B cell (primary cell): ENCODE data around the gene TAOK2. TPM values are rescaled to one million over a fixed set of nuclear protein-coding genes. Genes with fewer than 3 reads are reported as not detected.

Experiments used
- ATAC-seq: fragments of 200-7000 bp; cut with Tn5 transposase; one replicate; pipeline ENCODE4 v1.10.0; 2021; ENCODE audit warnings: low read depth, mild to moderate bottlenecking, moderate number of reproducible peaks, moderate library complexity
- CTCF ChIA-PET: fragments of 350-600 bp; sonication (Branson Sonifier 250); formaldehyde crosslinking; loops from one replicate; lab custom pipeline; 2021; ENCODE audit warnings: antibody characterized with exemption, inconsistent platforms; lab: Charles Lee
- POLR2A ChIA-PET: fragments of 350-600 bp; sonication (Branson Sonifier 250); formaldehyde crosslinking; loops from one replicate; lab custom pipeline; 2021; ENCODE audit warnings: antibody characterized with exemption; lab: Charles Lee
- DNase-seq: peaks from one replicate; pipeline ENCODE4 v3.0.0; 2013
- H2AFZ ChIP-seq: 2 replicates; pipeline ENCODE4 v1.6.1; 2012; ENCODE audit warnings: mild to moderate bottlenecking, low read depth, low read length; ENCODE audit not compliant: insufficient read depth, poor library complexity, severe bottlenecking
- H3K27ac ChIP-seq, 2 donors: 1 replicate in 1 of 2; 2 replicates in 1 of 2; pipeline ENCODE4 v1.5.1; 2012 to 2013; ENCODE audit warnings: low read length in 2 of 2, mild to moderate bottlenecking in 2 of 2, moderate library complexity in 1 of 2
- H3K27me3 ChIP-seq, 4 experiments: fragments of 200-600 bp in 1 of 4; sonication (generic) in 1 of 4; replicated peaks in 1 of 4; 1 replicate in 2 of 4; 2 replicates in 2 of 4; pipeline versions ENCODE4 v1.6.1 to v1.7.0; 2013 to 2016; ENCODE audit warnings: low read length in 3 of 4, mild to moderate bottlenecking in 2 of 4, mixed read lengths in 1 of 4, moderate library complexity in 1 of 4; ENCODE audit not compliant: insufficient read depth in 4 of 4, control insufficient read depth in 3 of 4; ENCODE audit errors: control extremely low read depth in 1 of 4
- H3K36me3 ChIP-seq, 2 experiments: replicated peaks in 1 of 2; 1 replicate in 1 of 2; 2 replicates in 1 of 2; pipeline versions ENCODE4 v1.6.1 to v1.7.1; 2013; ENCODE audit warnings: low read length in 1 of 2; ENCODE audit not compliant: insufficient read depth in 2 of 2, control insufficient read depth in 1 of 2; ENCODE audit errors: control extremely low read depth in 1 of 2, extremely low read depth in 1 of 2
- H3K4me1 ChIP-seq, 2 donors: fragments of 200-600 bp in 1 of 2; sonication (generic) in 1 of 2; 1 replicate in 1 of 2; 2 replicates in 1 of 2; pipeline versions ENCODE4 v1.5.1 to v1.6.1; 2013 to 2017; ENCODE audit warnings: low read length in 2 of 2; ENCODE audit not compliant: control insufficient read depth in 2 of 2, insufficient read depth in 2 of 2
- H3K4me2 ChIP-seq: replicated peaks from 2 replicates; pipeline ENCODE3; 2012; ENCODE audit warnings: mild to moderate bottlenecking, low read depth, low read length; ENCODE audit not compliant: poor library complexity, severe bottlenecking
- H3K4me3 ChIP-seq, 5 experiments: fragments of 200-600 bp in 1 of 5; sonication (generic) in 1 of 5; 1 replicate in 3 of 5; 2 replicates in 2 of 5; pipeline versions ENCODE4 v1.5.1 to v1.7.0; 2011 to 2016; ENCODE audit warnings: low read length in 4 of 5, mild to moderate bottlenecking in 4 of 5, low read depth in 2 of 5, control low read depth in 1 of 5, moderate library complexity in 1 of 5; ENCODE audit not compliant: insufficient read depth in 1 of 5; ENCODE audit errors: control extremely low read depth in 1 of 5, extremely low read depth in 1 of 5
- H3K79me2 ChIP-seq: fragments of 200-600 bp; sonication (generic); one replicate; pipeline ENCODE4 v1.6.0; 2016; ENCODE audit warnings: low read length; ENCODE audit not compliant: control insufficient read depth, insufficient read depth
- H3K9ac ChIP-seq: fragments of 200-600 bp; sonication (generic); 2 replicates; pipeline ENCODE4 v1.6.1; 2017; ENCODE audit warnings: mild to moderate bottlenecking, low read length, moderate library complexity
- H3K9me3 ChIP-seq, 3 donors: one replicate each; pipeline versions ENCODE4 v1.6.1 to v1.7.1; 2013; ENCODE audit warnings: low read length in 2 of 3; ENCODE audit not compliant: control insufficient read depth in 2 of 3, insufficient read depth in 1 of 3; ENCODE audit errors: control extremely low read depth in 1 of 3
- H4K20me1 ChIP-seq: 2 replicates; pipeline ENCODE4 v1.6.0; 2012; ENCODE audit warnings: mild to moderate bottlenecking, low read length; ENCODE audit not compliant: insufficient read depth, control insufficient read depth, poor library complexity, severe bottlenecking
- H3K27ac Mint-ChIP-seq: one replicate; pipeline ENCODE4 v1.8.0; 2021; ENCODE audit warnings: mixed read lengths
- H3K27me3 Mint-ChIP-seq: one replicate; pipeline ENCODE4 v1.8.0; 2021; ENCODE audit warnings: mixed read lengths
- H3K4me1 Mint-ChIP-seq: one replicate; pipeline ENCODE4 v1.8.0; 2021; ENCODE audit warnings: mixed read lengths
- H3K4me3 Mint-ChIP-seq: one replicate; pipeline ENCODE4 v1.8.0; 2021; ENCODE audit warnings: mixed read lengths
- H3K9me3 Mint-ChIP-seq: one replicate; pipeline ENCODE4 v1.8.0; 2022; ENCODE audit warnings: mixed read lengths; ENCODE audit not compliant: insufficient read depth
- CTCF ChIP-seq: fragments of 200-600 bp; IDR thresholded peaks from one replicate; pipeline ENCODE4 v1.8.0; 2022; ENCODE audit warnings: antibody characterized with exemption, mild to moderate bottlenecking
- EZH2 ChIP-seq: IDR thresholded peaks from 2 replicates; pipeline ENCODE4 v1.6.1; 2012; ENCODE audit warnings: borderline replicate concordance, low read depth, mild to moderate bottlenecking, moderate library complexity, low read length; ENCODE audit not compliant: insufficient read depth, poor library complexity, severe bottlenecking
- WGBS: methylation state at CpG from one replicate; pipeline ENCODE4 v1.1.5; 2013; ENCODE audit warnings: missing lambda C conversion rate; ENCODE audit not compliant: insufficient coverage; 5-methylcytosine and 5-hydroxymethylcytosine counted together
- intact Hi-C: fragments of 100-400 bp; cut with micrococcal nuclease; formaldehyde crosslinking; loops from one replicate; pipeline ENCODE4 v1.10.0; 2022
- polyA plus RNA-seq: library from polyadenylated mRNA; depleted of rRNA; stranded (reverse); fragments of >200 nt; gene quantifications from 2 replicates; pipeline ENCODE4 v1.2.3, GENCODE V29; 2012
- total RNA-seq, 2 donors: library from RNA; stranded (reverse); fragments of 120-200 nt in 1 of 2; gene quantifications; 1 replicate in 1 of 2; 2 replicates in 1 of 2; pipeline versions ENCODE4 v1.2.3 to v1.2.4, GENCODE V29; 2013 to 2022

TAOK2 gene
- total and polyA plus RNA-seq, 2 donors (not counting 1 experiment from before 2014, with no cell fraction given): 30.3 to 50.8 TPM

GRCh38 chr16:29975134-29975538 is 1.5 kb downstream of the TAOK2 start:
- Histone ChIP-seq H3K4me1 (peaks cover 31 to 38% of the 10 kb centered on the region in 2 donors), H3K4me3 (peak overlapping the region in 4 of 5 experiments; percentile 28 to 100 (median 99)), H3K27ac (peak overlapping the region in 1 of 2 donors; percentile 15), H3K79me2 (peaks cover 41% of the 10 kb centered on the region), H3K27me3 (no peaks in the 10 kb centered on the region), H3K4me2 (peak overlapping the region; percentile 98), H3K9ac (peak overlapping the region; percentile 90), H2AFZ (peak overlapping the region; percentile 99), H3K9me3 (no peaks in the 10 kb centered on the region), H4K20me1 (peaks cover 16% of the 10 kb centered on the region), H3K36me3 (peaks cover 2 to 26% of the 10 kb centered on the region in 2 experiments)
- ATAC-seq (no peak), DNase-seq (no peak)
- no peaks in the 10 kb centered on the region for H3K27me3 Mint-ChIP-seq
- POLR2A ChIA-PET: no interaction called here
- TF ChIP-seq EZH2: no peak
- TF ChIP-seq CTCF: no peak
- CTCF ChIA-PET: interaction anchor here (0.6 to 1.3 kb wide), 5 partner anchors 10 to 284 kb away, joined by 3 to 4 read pairs (median 3); partner anchors contain the start of gene TMEM219
- intact Hi-C loops: no loop called here
- no peaks in the 10 kb centered on the region for H3K9me3 Mint-ChIP-seq
- peak overlapping the region; percentile 54 for H3K27ac Mint-ChIP-seq
- peak overlapping the region; percentile 95 for H3K4me3 Mint-ChIP-seq
- 76% methylated on average over 4 of the region's 5 CpGs for WGBS
- H3K4me1 Mint-ChIP-seq: peaks cover 36% of the 10 kb centered on the region

GRCh38 chr16:29975811-29976511 is 2.3 kb downstream of the TAOK2 start:
- H4K20me1 ChIP-seq: peaks cover 16% of the 10 kb centered on the region
- Mint-ChIP-seq H3K9me3 (no peaks in the 10 kb centered on the region), H3K4me3 (peak overlapping the region; percentile 95), H3K27ac (peak overlapping the region; percentile 50), H3K27me3 (no peaks in the 10 kb centered on the region), H3K4me1 (peaks cover 36% of the 10 kb centered on the region)
- no peak overlapping the region for H2AFZ ChIP-seq
- WGBS: 17% methylated on average over 6 of the region's 6 CpGs
- TF ChIP-seq CTCF (no peak), EZH2 (no peak)
- peaks cover 31 to 38% of the 10 kb centered on the region in 2 donors for H3K4me1 ChIP-seq
- H3K4me2 ChIP-seq: peak overlapping the region; percentile 98
- ChIA-PET POLR2A (no interaction called here), CTCF (interaction anchor here (0.6 to 1.3 kb wide), 4 partner anchors 10 to 285 kb away, joined by 3 to 4 read pairs (median 4); no protein-coding TSS in a partner anchor)
- ATAC-seq (no peak), DNase-seq (no peak)
- peak overlapping the region in 1 of 2 donors; percentile 15 for H3K27ac ChIP-seq
- H3K9me3 ChIP-seq: no peaks in the 10 kb centered on the region
- H3K79me2 ChIP-seq: peaks cover 41% of the 10 kb centered on the region
- H3K27me3 ChIP-seq: no peaks in the 10 kb centered on the region
- intact Hi-C loops: no loop called here
- peaks cover 2 to 32% of the 10 kb centered on the region in 2 experiments for H3K36me3 ChIP-seq
- H3K9ac ChIP-seq: no peak overlapping the region
- H3K4me3 ChIP-seq: no peak overlapping the region
